ENCODE data around the gene DEFB129. TPM values are rescaled to one million over a fixed set of nuclear protein-coding genes. Genes with fewer than 3 reads are reported as not detected.

The DEFB129 gene
- total RNA-seq, 2 donors from 2014 or later, result not detected

DNA sequence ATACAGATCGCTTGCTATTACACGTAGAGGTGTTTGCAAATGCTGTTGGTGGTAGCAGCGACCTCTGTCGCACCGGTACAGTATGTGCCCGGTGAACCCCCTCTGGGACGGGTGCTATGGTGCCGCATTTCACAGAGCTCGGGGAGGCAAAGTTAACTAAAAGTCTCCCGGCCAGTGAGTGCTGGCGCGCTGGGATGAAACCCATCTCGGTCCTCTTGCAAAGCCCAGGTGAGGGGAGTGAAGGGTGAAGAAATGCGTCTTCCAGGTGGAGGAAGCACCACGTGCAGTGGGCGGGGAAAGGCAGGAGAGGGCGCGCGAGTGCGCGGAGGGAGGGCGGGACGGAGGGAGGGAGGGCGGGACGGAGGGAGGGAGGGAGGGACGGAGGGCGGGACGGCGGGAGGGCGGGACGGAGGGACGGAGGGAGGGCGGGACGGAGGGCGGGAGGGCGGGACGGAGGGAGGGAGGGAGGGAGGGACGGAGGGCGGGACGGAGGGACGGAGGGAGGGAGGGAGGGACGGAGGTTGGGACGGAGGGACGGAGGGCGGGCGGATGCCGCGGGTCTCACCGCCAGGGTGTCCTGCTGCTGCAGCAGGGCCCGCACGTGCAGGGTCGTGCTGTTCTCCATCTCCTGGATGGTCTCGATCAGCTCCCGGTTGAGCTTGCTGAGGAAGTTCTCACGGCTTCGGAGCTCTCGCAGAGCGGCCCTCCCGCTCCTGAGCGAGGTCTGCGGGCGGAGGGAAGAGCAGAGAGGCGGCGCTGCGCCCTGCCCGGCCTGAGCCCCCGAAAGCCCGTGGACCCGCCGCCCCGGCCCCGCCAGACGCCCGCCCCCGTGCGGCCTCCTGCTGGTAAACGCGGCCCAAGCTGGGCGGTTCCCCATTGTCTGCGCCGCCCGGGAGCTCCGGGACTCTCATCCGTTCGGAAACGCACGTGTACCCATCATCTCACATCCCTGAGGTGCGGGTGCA, 51.8 kb downstream of the DEFB129 start:
- intact Hi-C loops (cut with DNase I, micrococcal nuclease), result no loop called here
- ATAC-seq (no peak), DNase-seq (peak in 1 of 2 donors; percentile 25)

Other genes with a start within 250 kb of the DEFB129 start
- not detected for gene DEFB125, start 139.6 kb upstream of the DEFB129 start, total RNA-seq
- gene DEFB126, start 84.7 kb upstream of the DEFB129 start, total RNA-seq, result not detected
- not detected for gene DEFB127, start 69.8 kb upstream of the DEFB129 start, total RNA-seq
- gene DEFB128, start 37.5 kb upstream of the DEFB129 start, total RNA-seq, result not detected
- gene DEFB132, start 30.5 kb downstream of the DEFB129 start, total RNA-seq, result not detected
- gene C20orf96, start 63.5 kb downstream of the DEFB129 start, total RNA-seq, result 10 to 100 TPM; 10.1 to 13.1 TPM
- 10 to 100 TPM; 10.2 to 13.0 TPM for gene ZCCHC3, start 70.3 kb downstream of the DEFB129 start, total RNA-seq
- 1 to 10 TPM; 3.8 to 5.6 TPM for gene SOX12, start 98.3 kb downstream of the DEFB129 start, total RNA-seq
- gene NRSN2, start 119.9 kb downstream of the DEFB129 start, total RNA-seq, result 1 to 10 TPM; 9.4 to 10.0 TPM
- 10 to 100 TPM in 1 of 2 donors, 1 to 10 TPM in 1; 6.4 to 16.7 TPM for gene TRIB3, start 153.5 kb downstream of the DEFB129 start, total RNA-seq
- 100 to 1,000 TPM; 103 to 134 TPM for gene RBCK1, start 181.0 kb downstream of the DEFB129 start, total RNA-seq
- gene TBC1D20, start 235.3 kb downstream of the DEFB129 start, total RNA-seq, result 10 to 100 TPM; 29.0 to 32.3 TPM

All from left colon (tissue), 2 donors.